ENCODE measurements around the gene SRA1. TPM values are rescaled to one million over a fixed set of nuclear protein-coding genes. Genes with fewer than 3 reads are reported as not detected.

Gene SRA1
- total and polyA plus RNA-seq, 9 of the 15 experiments (the other 6 are each of a cell fraction or from before 2014, with no cell fraction given): 24.1 to 47.4 (median 41.3) TPM

GRCh38 chr5:140557136-140557805 is at the start of gene SRA1 (continued):
- TF ChIP-seq, protein P1, sequence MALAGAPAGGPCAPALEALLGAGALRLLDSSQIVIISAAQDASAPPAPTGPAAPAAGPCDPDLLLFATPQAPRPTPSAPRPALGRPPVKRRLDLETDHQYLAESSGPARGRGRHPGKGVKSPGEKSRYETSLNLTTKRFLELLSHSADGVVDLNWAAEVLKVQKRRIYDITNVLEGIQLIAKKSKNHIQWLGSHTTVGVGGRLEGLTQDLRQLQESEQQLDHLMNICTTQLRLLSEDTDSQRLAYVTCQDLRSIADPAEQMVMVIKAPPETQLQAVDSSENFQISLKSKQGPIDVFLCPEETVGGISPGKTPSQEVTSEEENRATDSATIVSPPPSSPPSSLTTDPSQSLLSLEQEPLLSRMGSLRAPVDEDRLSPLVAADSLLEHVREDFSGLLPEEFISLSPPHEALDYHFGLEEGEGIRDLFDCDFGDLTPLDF (CRISPR knock-in tag; IDR thresholded peaks at IDR 0.05): no peak; the same call in 1 of the 2 replicates
- no peak for TF ChIP-seq MCM2 (IDR thresholded peaks at IDR 0.05; ENCODE audit: low read depth)
- TF ChIP-seq REST (IDR thresholded peaks at IDR 0.05; ENCODE audit: borderline replicate concordance): peak; percentile 65
- peak; percentile 72; the same call in 1 of the 2 replicates for TF ChIP-seq REST (CRISPR knock-in tag; IDR thresholded peaks at IDR 0.05; ENCODE audit: low read depth)
- no peak for TF ChIP-seq ZNF445 (CRISPR knock-in tag; IDR thresholded peaks at IDR 0.05; ENCODE audit: low read depth)
- TF ChIP-seq ZFX (CRISPR knock-in tag; IDR thresholded peaks at IDR 0.05): peak; percentile 86
- TF ChIP-seq RBBP5 (IDR thresholded peaks at IDR 0.05; ENCODE audit: borderline replicate concordance, insufficient read depth, low read length, poor library complexity, severe bottlenecking): peak; percentile 86
- TF ChIP-seq THRB (CRISPR knock-in tag; conservative IDR thresholded peaks at IDR 0.05): 0 out of 2 replicates have a peak, but pooled peaks have one; percentile 5
- TF ChIP-seq ZNF583 (CRISPR knock-in tag; IDR thresholded peaks at IDR 0.05): no peak
- TF ChIP-seq STAG1 (CRISPR knock-in tag; IDR thresholded peaks at IDR 0.05; ENCODE audit: borderline replicate concordance): no peak
- TF ChIP-seq NUFIP1 (IDR thresholded peaks at IDR 0.05; ENCODE audit: partially characterized antibody): no peak
- no peak for TF ChIP-seq KLF10 (CRISPR knock-in tag; IDR thresholded peaks at IDR 0.05)
- no peak for TF ChIP-seq CCAR2 (IDR thresholded peaks at IDR 0.05; ENCODE audit: low read depth, low read length)
- no peak for TF ChIP-seq HOXB6 (CRISPR knock-in tag; IDR thresholded peaks at IDR 0.05; ENCODE audit: borderline replicate concordance)
- TF ChIP-seq TBP (optimal IDR thresholded peaks at IDR 0.05; ENCODE audit: low read depth, low read length): peak; percentile 78
- no peak for TF ChIP-seq MLX (CRISPR knock-in tag; conservative IDR thresholded peaks at IDR 0.05)
- TF ChIP-seq NFRKB (IDR thresholded peaks at IDR 0.05; ENCODE audit: low read depth): peak; percentile 71; the same call in 1 of the 2 replicates
